Measurements from ENCODE around the gene ANKRD7. TPM values are rescaled to one million over a fixed set of nuclear protein-coding genes. Genes with fewer than 3 reads are reported as not detected.

The ANKRD7 gene
- total RNA-seq, 1 experiment from 2014 or later: 0.93 TPM

DNA sequence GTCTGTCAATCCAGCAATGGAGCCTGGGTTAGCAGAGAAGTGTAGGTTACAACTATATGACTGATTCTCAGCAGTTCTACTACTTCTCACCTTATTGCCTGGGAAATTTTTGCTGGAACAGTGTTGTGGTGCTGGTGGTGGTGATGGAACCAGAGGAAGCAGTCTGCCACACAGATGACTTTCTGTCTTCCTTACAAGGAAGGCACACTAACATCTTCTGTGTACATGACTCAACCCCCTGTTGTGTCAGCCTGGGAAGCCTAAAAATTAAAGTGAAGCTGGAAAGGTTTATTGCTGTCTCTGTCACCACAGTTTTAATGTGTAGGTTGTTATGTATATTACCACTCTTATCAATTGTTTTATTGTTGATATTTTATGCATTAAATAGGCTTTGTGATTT, 40.3 kb downstream of the ANKRD7 start:
- H3K27ac ChIP-seq: no peak overlapping the region
- no peak for DNase-seq
- no peaks in the 10 kb centered on the region for H3K36me3 ChIP-seq
- H3K9me3 ChIP-seq (replicated peaks): no peaks in the 10 kb centered on the region
- no peak overlapping the region for H3K4me3 ChIP-seq
- no peaks in the 10 kb centered on the region for H3K27me3 ChIP-seq
- no peaks in the 10 kb centered on the region for H3K4me1 ChIP-seq

GRCh38 chr7:118280319-118281012, 56.0 kb downstream of the ANKRD7 start:
- no peak for DNase-seq
- no peak overlapping the region for H3K27ac ChIP-seq
- H3K27me3 ChIP-seq: no peaks in the 10 kb centered on the region; the same call in 1 of the 2 replicates

DNA sequence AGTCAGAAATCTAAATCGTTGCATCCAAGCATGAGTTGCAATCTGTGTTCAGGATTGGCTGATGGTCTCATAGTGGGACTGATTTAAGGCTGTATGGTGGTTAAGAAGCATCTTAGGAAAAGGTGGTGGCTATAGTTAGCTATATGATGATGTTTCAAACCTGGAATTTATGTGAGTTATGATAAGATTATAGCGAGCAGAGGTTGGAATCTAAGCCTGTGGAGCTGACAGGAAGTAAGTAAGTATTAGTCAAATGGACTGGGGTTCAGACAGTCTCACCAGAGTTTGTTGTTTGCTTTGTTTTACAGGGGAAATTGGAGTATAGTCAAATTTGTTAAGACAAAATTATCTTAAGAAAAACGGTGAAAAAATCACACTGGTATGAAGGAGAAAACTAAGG, 56.7 kb downstream of the ANKRD7 start:
- H3K4me1 ChIP-seq: no peaks in the 10 kb centered on the region
- H3K27me3 ChIP-seq: no peaks in the 10 kb centered on the region; the same call in 1 of the 2 replicates
- H3K4me3 ChIP-seq: no peak overlapping the region
- H3K27ac ChIP-seq: no peak overlapping the region
- no peak for DNase-seq
- no peaks in the 10 kb centered on the region; the same call in 1 of the 2 replicates for H3K9me3 ChIP-seq (replicated peaks)
- H3K36me3 ChIP-seq: no peaks in the 10 kb centered on the region

More at GRCh38 chr7:118280319-118281012, 56.0 kb downstream of the ANKRD7 start:
- Histone ChIP-seq H3K36me3 (no peaks in the 10 kb centered on the region), H3K4me3 (no peak overlapping the region), H3K4me1 (no peaks in the 10 kb centered on the region), H3K9me3 (replicated peaks) (no peaks in the 10 kb centered on the region; the same call in 1 of the 2 replicates)

DNA sequence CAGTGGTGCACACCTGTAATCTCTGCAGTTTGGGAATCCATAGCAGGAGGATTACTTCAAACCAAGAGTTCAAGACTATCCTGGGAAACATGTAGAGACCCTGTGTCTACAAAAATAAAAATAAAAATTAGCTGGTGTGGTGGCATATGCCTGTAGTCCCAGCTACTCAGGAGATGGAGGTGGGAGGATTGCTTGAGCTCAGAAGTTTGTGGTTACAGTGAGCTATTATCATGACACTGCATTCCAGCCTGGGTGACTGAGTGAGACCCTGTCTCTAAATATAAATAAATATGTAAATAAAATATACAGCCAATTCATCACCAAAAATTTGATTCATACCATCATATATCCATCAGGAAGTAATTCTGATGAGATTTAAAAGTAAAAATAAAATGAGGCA, 60.9 kb downstream of the ANKRD7 start:
- Histone ChIP-seq H3K27ac (no peak overlapping the region), H3K9me3 (replicated peaks) (no peaks in the 10 kb centered on the region; the same call in 1 of the 2 replicates), H3K27me3 (no peaks in the 10 kb centered on the region)

GRCh38 chr7:118286131-118286530, 61.6 kb downstream of the ANKRD7 start:
- Histone ChIP-seq H3K27ac (no peak overlapping the region), H3K4me3 (no peak overlapping the region), H3K27me3 (no peaks in the 10 kb centered on the region), H3K36me3 (no peaks in the 10 kb centered on the region), H3K9me3 (replicated peaks) (no peaks in the 10 kb centered on the region; the same call in 1 of the 2 replicates), H3K4me1 (0 out of 2 replicates have a peak, but pooled peaks cover 3% of the 10 kb centered on the region)
- no peak for DNase-seq

More for the DNA sequence above, 60.9 kb downstream of the ANKRD7 start:
- Histone ChIP-seq H3K36me3 (no peaks in the 10 kb centered on the region), H3K4me1 (0 out of 2 replicates have a peak, but pooled peaks cover 3% of the 10 kb centered on the region), H3K4me3 (no peak overlapping the region)
- DNase-seq: no peak

- DNase-seq: no peak
- no peaks in the 10 kb centered on the region for H3K36me3 ChIP-seq
Measured at GRCh38 chr7:118288098-118288497, 63.6 kb downstream of the ANKRD7 start.

GRCh38 chr7:118289476-118289875, 65.0 kb downstream of the ANKRD7 start:
- Histone ChIP-seq H3K4me3 (no peak overlapping the region), H3K36me3 (no peaks in the 10 kb centered on the region), H3K27me3 (no peaks in the 10 kb centered on the region), H3K27ac (no peak overlapping the region), H3K4me1 (0 out of 2 replicates have a peak, but pooled peaks cover 3% of the 10 kb centered on the region), H3K9me3 (replicated peaks) (no peaks in the 10 kb centered on the region)
- no peak for DNase-seq

More at GRCh38 chr7:118288098-118288497, 63.6 kb downstream of the ANKRD7 start:
- Histone ChIP-seq H3K27me3 (no peaks in the 10 kb centered on the region), H3K27ac (no peak overlapping the region), H3K4me3 (no peak overlapping the region), H3K4me1 (0 out of 2 replicates have a peak, but pooled peaks cover 3% of the 10 kb centered on the region), H3K9me3 (replicated peaks) (no peaks in the 10 kb centered on the region; the same call in 1 of the 2 replicates)

Other genes starting within 250 kb of the ANKRD7 start
- gene LSM8, start 40.5 kb upstream of the ANKRD7 start, total RNA-seq (2014; rRNA removed; shearing (Covaris generic)): 76.8 and 92.0 TPM in 2 replicates

Data from SJCRH30 (cell line).